ENCODE data around the gene MGAT3.

The MGAT3 gene

DNA sequence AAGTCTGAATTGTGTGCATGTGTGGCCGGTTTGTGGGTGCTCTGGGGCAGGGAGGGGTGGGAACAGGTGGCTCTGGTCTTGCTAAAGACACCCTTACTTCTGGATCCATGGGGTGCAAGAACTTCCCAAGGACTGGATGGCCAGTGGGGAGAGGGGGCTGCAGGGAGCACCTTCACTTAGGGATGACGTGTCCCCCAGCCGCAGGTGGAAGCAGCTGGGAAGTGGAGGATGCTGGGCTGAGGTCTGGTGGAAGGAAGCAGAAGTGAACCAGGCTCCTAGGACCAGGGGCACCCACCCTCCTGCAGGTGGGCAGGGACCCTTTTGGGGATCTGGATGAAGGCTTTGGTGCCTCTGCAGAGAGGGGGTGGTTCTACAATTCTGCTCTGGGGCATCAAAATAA lies 35.4 kb downstream of the MGAT3 start:
- POLR2A ChIA-PET, result no interaction called here
- H3K9me3 ChIP-seq (ENCODE audit: control insufficient read depth, insufficient read depth, low read depth, low read length), result no peaks in the 10 kb centered on the region
- no peak overlapping the region for H3K27ac ChIP-seq (ENCODE audit: extremely low read depth, low read depth, low read length)
- H3K36me3 ChIP-seq (ENCODE audit: control insufficient read depth in 2 of 2, insufficient read depth in 1 of 2, low read length in 2 of 2), result peaks cover 0 to 8% of the 10 kb centered on the region in 2 experiments; a peak in 1 of 3 replicates
- CTCF ChIA-PET, result interaction anchor here (0.7 to 10.7 kb wide), 10 partner anchors 13 to 544 kb away, joined by 3 to 380 read pairs (median 6); partner anchors contain the start of gene RPS19BP1
- TF ChIP-seq SCRT2 (tag by site-specific recombination; IDR thresholded peaks at IDR 0.05), result 0 out of 2 replicates have a peak, but pooled peaks have one; percentile 14
- no peak for TF ChIP-seq ZNF423 (tag by site-specific recombination; IDR thresholded peaks at IDR 0.05)
- no peak for TF ChIP-seq ZNF623 (tag by site-specific recombination; IDR thresholded peaks at IDR 0.05)
- H3K4me1 ChIP-seq (ENCODE audit: control insufficient read depth, insufficient read depth, low read length), result no peaks in the 10 kb centered on the region
- H3K4me3 ChIP-seq (ENCODE audit: low read depth, low read length), result no peak overlapping the region

DNA sequence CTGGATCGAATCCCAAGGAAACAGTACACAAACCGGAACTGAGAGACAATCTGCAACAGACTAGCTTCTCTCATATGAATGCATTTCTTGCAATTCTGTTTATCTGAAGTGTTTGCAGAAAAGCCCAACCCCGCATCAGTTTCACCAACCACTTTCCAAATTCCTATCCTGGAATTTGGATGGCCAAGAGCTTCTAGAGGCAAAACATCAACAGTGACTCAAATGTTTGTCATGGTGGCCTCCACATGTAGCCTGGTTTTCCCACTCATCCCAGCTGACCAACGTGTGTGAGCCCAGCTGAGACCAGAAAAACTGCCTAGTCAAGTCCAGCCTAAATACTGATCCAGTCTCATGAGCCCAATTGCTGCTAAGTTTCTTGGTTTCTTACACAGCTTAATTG lies 36.9 kb downstream of the MGAT3 start:
- Histone ChIP-seq H3K27ac (ENCODE audit: extremely low read depth, low read depth, low read length) (no peak overlapping the region), H3K4me3 (ENCODE audit: low read depth, low read length) (no peak overlapping the region), H3K4me1 (ENCODE audit: control insufficient read depth, insufficient read depth, low read length) (peaks cover 2% of the 10 kb centered on the region; the same call in 1 of the 2 replicates), H3K9me3 (ENCODE audit: control insufficient read depth, insufficient read depth, low read depth, low read length) (no peaks in the 10 kb centered on the region), H3K36me3 (ENCODE audit: control insufficient read depth in 2 of 2, insufficient read depth in 1 of 2, low read length in 2 of 2) (no peaks in the 10 kb centered on the region)
- POLR2A ChIA-PET, result interaction anchor here (0.5 to 2.2 kb wide), 6 partner anchors 8 to 1683 kb away, joined by 3 to 15 read pairs (median 4); partner anchors contain the start of genes ATF4 and MIEF1
- TF ChIP-seq ZNF394 (tag by site-specific recombination; IDR thresholded peaks at IDR 0.05; ENCODE audit: borderline replicate concordance), result no peak
- 0 out of 2 replicates have a peak, but pooled peaks have one; percentile 4 for TF ChIP-seq ZEB2 (tag by site-specific recombination; IDR thresholded peaks at IDR 0.05)
- TF ChIP-seq, protein P1, sequence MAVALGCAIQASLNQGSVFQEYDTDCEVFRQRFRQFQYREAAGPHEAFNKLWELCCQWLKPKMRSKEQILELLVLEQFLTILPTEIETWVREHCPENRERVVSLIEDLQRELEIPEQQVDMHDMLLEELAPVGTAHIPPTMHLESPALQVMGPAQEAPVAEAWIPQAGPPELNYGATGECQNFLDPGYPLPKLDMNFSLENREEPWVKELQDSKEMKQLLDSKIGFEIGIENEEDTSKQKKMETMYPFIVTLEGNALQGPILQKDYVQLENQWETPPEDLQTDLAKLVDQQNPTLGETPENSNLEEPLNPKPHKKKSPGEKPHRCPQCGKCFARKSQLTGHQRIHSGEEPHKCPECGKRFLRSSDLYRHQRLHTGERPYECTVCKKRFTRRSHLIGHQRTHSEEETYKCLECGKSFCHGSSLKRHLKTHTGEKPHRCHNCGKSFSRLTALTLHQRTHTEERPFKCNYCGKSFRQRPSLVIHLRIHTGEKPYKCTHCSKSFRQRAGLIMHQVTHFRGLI (tag by site-specific recombination; IDR thresholded peaks at IDR 0.05), result peak; percentile 73
- no peak for TF ChIP-seq ZIC2 (tag by site-specific recombination; IDR thresholded peaks at IDR 0.05)
- no peak for TF ChIP-seq ZNF837 (tag by site-specific recombination; IDR thresholded peaks at IDR 0.05)
- CTCF ChIA-PET, result interaction anchor here (0.6 to 10.7 kb wide), 44 partner anchors 9 to 1601 kb away, joined by 3 to 380 read pairs (median 4); partner anchors contain the start of genes ATF4, MIEF1 and RPS19BP1

DNA sequence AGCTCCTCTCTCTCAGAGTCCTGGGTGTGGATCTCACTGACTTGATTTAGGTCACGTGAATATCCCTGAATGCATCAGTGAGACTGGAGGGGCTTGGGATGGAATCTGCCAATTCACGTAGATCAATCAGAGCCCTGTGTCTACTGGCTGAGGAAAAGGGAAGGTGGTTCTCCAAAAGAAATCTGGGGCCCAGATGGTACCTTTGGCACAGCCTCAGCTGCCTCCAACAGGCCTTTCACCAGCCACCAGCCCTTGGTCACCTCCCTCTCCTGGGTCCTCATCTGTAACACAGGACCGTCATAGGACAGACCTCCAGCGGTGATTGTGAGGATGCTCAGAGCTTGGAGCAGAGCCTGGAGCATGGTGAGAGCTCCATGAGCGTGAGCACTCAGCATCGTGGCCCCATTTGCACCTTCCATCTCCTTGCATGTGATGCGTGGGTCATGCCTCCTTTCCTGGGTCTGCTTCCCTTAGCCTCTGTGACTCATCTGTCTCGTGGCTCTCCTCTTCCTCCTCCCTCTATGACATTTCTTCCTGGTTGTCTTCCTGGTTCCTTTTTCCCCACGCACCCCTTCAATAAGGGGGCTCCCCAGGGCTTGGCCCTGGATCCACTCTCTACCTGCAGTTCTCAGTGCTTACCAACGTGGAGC lies 37.8 kb downstream of the MGAT3 start:
- TF ChIP-seq, protein P2, sequence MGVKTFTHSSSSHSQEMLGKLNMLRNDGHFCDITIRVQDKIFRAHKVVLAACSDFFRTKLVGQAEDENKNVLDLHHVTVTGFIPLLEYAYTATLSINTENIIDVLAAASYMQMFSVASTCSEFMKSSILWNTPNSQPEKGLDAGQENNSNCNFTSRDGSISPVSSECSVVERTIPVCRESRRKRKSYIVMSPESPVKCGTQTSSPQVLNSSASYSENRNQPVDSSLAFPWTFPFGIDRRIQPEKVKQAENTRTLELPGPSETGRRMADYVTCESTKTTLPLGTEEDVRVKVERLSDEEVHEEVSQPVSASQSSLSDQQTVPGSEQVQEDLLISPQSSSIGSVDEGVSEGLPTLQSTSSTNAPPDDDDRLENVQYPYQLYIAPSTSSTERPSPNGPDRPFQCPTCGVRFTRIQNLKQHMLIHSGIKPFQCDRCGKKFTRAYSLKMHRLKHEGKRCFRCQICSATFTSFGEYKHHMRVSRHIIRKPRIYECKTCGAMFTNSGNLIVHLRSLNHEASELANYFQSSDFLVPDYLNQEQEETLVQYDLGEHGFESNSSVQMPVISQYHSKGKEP (tag by site-specific recombination; IDR thresholded peaks at IDR 0.05), result no peak
- TF ChIP-seq ZNF707 (tag by site-specific recombination; IDR thresholded peaks at IDR 0.05), result no peak
- no peak for TF ChIP-seq KLF1 (tag by site-specific recombination; IDR thresholded peaks at IDR 0.05)
- TF ChIP-seq, protein P3, sequence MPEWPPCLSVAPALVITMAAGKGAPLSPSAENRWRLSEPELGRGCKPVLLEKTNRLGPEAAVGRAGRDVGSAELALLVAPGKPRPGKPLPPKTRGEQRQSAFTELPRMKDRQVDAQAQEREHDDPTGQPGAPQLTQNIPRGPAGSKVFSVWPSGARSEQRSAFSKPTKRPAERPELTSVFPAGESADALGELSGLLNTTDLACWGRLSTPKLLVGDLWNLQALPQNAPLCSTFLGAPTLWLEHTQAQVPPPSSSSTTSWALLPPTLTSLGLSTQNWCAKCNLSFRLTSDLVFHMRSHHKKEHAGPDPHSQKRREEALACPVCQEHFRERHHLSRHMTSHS (tag by site-specific recombination; IDR thresholded peaks at IDR 0.05), result no peak
- H3K9me3 ChIP-seq (ENCODE audit: control insufficient read depth, insufficient read depth, low read depth, low read length), result no peaks in the 10 kb centered on the region
- CTCF ChIA-PET, result interaction anchor here (0.5 to 10.7 kb wide), 33 partner anchors 8 to 1601 kb away, joined by 3 to 380 read pairs (median 5); partner anchors contain the start of genes ATF4, MIEF1 and RPS19BP1
- H3K4me1 ChIP-seq (ENCODE audit: control insufficient read depth, insufficient read depth, low read length), result peaks cover 3% of the 10 kb centered on the region; the same call in 1 of the 2 replicates
- POLR2A ChIA-PET, result interaction anchor here (0.8 to 2.2 kb wide), 5 partner anchors 7 to 36 kb away, joined by 3 to 15 read pairs (median 5); partner anchors contain the start of genes ATF4 and MIEF1
- no peaks in the 10 kb centered on the region for H3K36me3 ChIP-seq (ENCODE audit: control insufficient read depth in 2 of 2, insufficient read depth in 1 of 2, low read length in 2 of 2)
- H3K4me3 ChIP-seq (ENCODE audit: low read depth, low read length), result no peak overlapping the region
- no peak overlapping the region for H3K27ac ChIP-seq (ENCODE audit: extremely low read depth, low read depth, low read length)
